Activated CD8-positive, alpha-beta memory T cell treated with anti-CD3 and anti-CD28 coated beads, Interleukin-2, amount 50 U/mL, for 1 hour (primary cell): ENCODE data around the gene ERMAP.
"Not testable (repeated sequence)": the region's sequence is repeated elsewhere in the genome, so short reads cannot be mapped to it uniquely, and the experiment has no call there.

Source experiments
- DNase-seq: peaks from one replicate; pipeline ENCODE4 v3.0.0-alpha.2; 2020; ENCODE audit errors: extremely low read depth

The ERMAP gene

GRCh38 chr1:42807056-42807668, 9.8 kb upstream of the ERMAP start:
- DNase-seq: no peak

DNA sequence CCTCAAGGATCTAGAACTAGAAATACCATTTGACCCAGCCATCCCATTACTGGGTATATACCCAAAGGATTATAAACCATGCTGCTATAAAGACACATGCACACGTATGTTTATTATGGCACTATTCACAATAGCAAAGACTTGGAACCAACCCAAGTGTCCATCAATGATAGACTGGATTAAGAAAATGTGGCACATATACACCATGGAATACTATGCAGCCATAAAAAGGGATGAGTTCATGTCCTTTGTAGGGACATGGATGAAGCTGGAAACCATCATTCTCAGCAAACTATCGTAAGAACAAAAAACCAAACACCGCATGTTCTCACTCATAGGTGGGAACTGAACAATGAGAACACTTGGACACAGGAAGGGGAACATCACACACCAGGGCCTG, 2.1 kb upstream of the ERMAP start:
- DNase-seq: not testable (repeated sequence)

- no peak for DNase-seq
Measured at GRCh38 chr1:42815941-42816584, 859 bp upstream of the ERMAP start.

DNA sequence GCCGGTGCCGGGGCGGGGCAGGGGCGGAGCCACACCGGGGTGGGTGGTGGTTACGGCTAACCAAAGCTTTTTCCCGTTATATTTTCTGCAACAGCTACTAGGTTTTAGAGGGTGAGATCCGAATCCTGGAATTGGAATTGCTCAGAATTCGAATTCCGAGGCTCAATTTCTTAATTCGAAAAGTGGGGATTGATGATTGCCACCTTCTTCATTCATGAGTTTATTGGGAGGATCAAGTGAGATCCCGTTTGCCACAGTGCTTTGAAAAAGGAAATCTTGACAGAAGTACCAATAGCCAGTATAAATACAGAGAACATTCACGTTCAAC, 482 bp downstream of the ERMAP start:
- no peak for DNase-seq

DNA sequence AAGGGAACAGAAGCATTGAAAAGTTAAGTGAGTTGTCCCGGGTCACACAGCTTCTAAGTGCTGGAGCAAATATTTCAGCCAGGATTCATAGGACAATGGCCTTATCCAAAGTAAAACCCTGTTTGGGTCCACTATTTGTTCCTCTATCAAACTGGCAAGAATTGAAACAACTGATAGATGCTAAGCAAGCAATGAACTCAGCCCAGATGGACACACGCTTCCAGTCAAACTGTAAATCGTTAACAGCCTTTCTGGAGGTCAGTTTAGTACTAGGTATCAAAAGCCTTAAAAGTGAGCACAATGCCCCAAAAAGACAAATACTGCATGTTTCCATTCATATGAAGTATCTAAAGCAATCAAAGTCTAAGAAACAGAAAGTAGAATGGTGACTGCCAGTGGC, 1.1 kb downstream of the ERMAP start:
- no peak for DNase-seq

GRCh38 chr1:42820813-42821212, 3.9 kb downstream of the ERMAP start:
- no peak for DNase-seq

- DNase-seq: no peak
Measured at GRCh38 chr1:42821690-42822089, 4.8 kb downstream of the ERMAP start.

DNA sequence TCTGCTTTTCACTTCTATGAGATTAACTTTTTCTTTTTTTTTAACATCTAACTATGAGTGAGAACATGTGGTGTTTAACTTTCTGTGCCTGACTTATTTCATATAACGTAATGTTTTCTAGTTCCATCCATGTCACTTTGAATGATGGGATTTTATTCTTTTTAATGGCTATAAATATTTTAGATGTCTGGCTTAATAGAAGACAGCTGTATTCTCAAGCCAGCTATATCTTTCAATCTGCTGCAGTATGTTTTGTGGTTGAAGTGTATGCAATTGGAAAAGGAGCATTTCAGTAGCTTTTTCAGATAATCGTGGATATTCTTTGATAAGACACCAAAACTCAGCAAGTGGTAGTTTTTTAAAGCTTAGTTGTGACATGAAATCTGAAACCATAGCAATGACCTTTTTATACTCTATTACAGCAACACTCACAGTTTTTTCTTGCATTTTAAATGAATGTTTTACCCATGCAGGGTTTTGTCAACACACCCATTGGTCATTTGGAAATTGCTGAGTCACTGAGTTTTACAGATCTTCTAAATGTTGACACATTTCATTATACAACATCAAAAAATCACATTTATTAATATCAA, 6.0 kb downstream of the ERMAP start:
- no peak for DNase-seq

- no peak for DNase-seq
Measured at GRCh38 chr1:42824481-42825035, 7.6 kb downstream of the ERMAP start.

DNA sequence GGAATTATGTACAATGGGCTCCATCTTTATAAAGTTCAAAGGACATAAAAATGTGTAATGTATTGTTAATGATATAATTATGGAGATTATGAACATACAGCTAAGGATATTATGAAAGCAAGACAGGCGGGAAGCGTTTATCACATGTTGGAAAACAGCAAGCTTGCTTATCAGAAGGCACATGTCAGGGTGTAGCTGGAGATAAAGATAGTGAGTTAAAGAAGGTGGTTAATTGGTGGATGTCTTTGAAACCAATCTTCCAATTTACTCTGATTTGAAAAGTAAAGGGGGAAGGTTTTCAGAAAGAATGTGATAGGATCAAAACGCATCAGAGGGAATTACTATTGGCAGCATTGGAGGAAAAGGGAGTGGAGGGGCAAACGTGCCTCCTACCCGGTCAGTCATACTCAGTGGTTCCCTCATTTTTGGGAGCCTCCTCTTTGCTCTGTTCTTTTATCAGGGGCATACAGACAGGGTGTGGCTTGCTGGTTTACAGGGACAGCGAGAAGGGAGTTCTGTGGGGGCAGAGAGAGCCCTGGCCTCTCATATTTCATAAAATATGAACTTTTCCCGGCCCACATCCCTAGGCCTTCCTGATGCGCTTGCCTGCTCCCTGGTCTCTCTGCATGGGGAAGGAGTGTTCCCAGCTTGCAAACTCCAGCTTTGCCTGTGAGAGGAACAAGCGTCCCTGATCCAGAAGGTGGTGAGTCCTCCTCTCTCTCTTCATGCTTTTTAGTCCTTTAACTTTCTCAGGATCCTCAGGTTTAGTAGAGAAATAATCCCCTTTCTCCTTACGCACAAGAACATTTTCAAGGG, 8.3 kb downstream of the ERMAP start:
- no peak for DNase-seq

GRCh38 chr1:42830631-42831030, 13.7 kb downstream of the ERMAP start:
- DNase-seq: no peak

DNA sequence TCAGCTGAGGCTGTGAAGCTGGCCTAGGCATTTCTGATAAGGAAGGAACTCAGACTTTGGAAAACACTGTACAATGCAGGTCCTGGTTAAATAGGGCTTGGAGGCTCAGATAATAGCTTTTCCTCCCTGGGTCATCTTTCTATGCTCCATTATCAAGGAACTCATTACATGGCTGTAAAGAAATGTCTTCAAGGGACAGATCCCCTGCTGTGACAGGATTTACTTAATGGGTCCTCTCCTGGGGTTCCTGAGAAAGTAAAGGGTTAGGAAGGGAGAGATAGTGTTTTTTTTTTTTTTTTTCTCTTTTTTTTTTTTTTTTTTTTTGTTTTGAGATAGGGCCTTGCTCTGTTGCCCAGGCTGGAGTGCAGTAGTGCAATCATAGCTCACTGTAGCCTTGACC, 14.4 kb downstream of the ERMAP start:
- no peak for DNase-seq

DNA sequence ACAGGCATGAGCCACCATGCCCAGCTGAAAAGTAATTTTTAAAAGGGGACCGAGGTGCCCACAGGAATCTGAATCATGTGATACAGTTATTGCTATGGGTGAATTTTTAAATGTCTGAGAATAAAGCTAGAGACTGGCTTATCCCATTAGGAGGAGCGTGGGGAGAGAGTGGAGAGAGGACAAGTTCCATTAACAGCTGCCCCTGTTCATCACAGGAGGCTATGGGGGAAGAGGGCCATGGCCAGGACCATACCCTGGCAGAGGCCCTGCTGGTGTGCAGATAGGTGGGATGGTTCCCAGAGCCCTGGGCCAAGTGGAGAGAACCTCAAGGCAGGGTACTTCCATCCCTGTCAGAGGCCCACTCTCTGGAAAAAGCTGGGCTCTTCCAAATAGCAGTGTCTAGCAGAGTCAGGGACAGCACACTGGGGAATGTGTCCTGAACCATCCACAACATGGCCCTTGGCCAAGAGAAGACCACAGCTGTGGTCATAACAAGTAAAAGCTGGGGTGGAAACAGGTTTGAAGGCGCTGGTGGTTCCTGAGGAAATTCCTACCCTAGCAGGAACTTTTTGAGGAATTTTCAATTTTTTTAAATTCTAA, 15.8 kb downstream of the ERMAP start:
- DNase-seq: no peak

DNA sequence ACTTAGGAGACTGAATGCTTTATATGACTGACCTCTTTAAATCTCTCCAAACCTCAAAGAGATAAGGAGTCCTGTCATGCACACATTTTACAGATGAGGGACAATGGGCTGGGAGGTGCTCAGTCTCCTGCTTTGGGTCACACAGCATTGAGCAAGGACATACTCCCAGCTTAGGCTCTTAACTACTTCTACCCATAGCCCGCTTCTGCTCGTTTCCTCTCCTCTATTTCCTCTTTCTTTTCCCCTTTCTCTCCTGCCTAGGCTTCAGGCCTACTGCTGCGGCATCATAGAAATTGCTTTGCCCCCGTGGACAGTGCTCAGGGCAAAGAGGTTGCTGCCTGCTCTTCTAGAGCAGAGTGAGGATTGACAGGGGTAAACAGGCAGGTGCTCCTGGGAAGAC, 17.1 kb downstream of the ERMAP start:
- no peak for DNase-seq

- DNase-seq: no peak
Measured at GRCh38 chr1:42834803-42835202, 17.9 kb downstream of the ERMAP start.

DNA sequence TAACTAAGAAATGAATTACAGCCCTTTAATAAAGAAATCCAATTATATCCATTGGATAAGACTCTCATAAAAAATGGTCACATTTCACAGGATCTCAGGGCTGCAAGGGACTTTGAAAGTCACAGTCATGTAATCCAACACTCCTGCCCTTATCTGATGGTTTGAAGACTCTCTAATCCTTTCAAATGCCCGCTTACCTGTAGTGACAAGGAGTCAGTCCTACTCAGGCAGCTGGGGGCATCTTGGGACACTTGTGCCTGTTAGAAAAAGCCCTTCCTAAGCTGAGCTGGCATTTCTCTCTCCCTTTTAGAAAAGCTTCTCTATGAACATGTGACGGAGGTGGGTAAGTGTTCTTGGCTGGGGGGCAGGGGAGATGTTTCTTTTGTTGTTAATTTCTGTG, 18.5 kb downstream of the ERMAP start:
- no peak for DNase-seq

- no peak for DNase-seq
Measured at GRCh38 chr1:42837709-42838108, 20.8 kb downstream of the ERMAP start.

GRCh38 chr1:42838482-42839190, 21.7 kb downstream of the ERMAP start:
- DNase-seq: no peak

DNA sequence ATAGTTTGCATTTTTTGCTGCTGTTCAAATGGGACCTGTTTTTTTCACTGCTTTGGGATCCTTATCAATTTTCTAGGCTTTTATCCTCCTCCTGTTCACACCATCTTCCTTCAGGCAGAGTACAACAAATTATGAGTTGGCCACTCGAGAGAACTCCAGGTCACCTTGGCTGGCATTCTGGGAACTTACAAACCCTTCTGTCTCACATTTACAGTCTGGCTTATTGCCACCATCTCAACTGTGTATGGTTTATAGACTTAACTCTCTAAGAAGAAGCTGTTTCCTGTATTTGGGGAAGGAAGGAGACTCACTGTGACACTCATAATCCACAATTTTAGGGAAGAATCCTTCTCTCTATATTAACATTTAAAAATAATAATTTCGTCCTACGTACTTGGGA, 24.1 kb downstream of the ERMAP start:
- no peak for DNase-seq

- no peak for DNase-seq
Measured at GRCh38 chr1:42841440-42842147, 24.7 kb downstream of the ERMAP start.

GRCh38 chr1:42844592-42845140, 27.7 kb downstream of the ERMAP start:
- no peak for DNase-seq
